SKM-1 (cell line): ENCODE measurements around the gene SERPINA3.
"Not testable (repeated sequence)": the region's sequence is repeated elsewhere in the genome, so short reads cannot be mapped to it uniquely, and the experiment has no call there.

Source experiments
- DNase-seq: peaks from one replicate; lab custom pipeline; 2025; ENCODE audit not compliant: unreplicated experiment; lab: John Stamatoyannopoulos, UW

Gene SERPINA3

DNA sequence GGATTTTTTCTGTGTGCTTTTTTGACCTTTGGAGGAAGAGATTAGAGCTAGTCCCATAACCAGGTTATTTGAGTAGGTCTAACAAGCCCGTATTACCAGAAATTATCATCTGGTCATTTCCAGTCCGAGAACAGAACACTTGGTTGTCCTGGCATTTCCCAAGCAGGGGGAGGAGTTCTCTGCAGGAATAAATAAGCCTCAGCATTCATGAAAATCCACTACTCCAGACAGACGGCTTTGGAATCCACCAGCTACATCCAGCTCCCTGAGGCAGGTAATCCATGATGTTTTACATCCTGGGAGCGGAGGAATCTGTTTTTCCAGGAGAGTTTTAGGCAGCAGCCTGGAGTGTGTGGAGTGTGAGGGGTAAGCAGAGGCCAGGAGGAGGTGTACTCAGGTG is at the start of gene SERPINA3:
TSS of gene SERPINA3 (plus strand) at position 218 of the 400 bp plus-strand sequence. CDS start 2,051 bp downstream, outside the sequence.
- DNase-seq: no peak

- no peak for DNase-seq
Measured at GRCh38 chr14:94562941-94563883, 49.0 kb upstream of the SERPINA3 start.

DNA sequence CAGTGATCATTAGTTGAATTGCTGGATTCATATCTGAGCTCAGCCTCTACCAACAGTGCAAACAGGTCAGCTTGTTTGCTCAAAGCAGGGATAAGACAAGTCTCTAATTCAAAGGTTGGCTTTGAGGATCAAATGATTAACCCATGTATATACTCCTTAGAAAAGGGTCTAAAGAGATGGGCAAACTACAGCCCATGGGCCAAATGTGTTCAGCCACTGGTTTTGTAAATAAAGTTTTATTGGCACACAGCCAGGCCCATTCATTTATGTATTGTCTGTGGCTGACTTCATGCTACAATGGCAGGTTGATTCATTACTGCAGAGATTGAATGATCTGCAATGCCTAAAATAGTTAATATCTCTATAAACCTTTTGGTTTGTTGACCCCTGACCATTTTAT is 47.8 kb upstream of the SERPINA3 start:
- no peak for DNase-seq

DNA sequence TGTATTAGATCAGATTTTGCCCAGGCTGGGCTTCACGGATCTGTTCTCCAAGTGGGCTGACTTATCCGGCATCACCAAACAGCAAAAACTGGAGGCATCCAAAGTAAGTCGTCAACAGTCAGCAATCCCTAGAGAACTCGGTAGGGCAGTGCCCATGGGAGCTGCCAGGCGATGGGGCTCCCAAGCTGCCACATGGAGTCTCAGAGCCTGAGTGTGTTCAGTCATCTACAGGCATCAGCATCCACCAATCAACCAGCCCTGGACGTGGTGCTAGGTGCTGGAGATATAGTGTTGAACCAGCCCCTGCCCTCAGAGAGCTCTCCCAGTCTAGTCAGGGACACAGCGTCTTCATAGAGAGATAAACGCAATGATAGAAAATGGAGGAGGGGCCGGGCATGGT is 44.0 kb upstream of the SERPINA3 start:
- DNase-seq: no peak

DNA sequence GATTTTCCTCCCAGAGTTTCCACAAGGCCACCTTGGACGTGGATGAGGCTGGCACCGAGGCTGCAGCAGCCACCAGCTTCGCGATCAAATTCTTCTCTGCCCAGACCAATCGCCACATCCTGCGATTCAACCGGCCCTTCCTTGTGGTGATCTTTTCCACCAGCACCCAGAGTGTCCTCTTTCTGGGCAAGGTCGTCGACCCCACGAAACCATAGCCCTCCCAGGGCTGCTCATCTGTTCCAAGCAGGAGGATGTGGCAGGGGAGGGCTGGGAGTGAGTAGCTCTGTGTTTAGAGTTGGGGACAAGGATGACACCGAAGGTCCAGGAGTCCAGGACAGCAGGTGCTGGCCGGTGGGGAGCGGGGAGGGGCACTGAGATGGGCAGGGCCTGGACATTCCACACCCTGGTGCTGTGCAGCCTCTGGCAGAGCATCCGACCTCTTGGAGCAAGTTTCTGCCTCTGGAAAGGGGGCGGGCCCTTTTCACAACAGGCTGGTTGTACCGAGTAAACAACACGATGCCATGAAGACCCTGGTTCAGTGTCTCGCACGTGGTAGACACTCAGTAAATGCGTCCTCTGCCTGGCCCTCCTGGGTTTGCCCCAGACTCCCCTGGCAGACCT is 42.7 kb upstream of the SERPINA3 start:
- no peak for DNase-seq

GRCh38 chr14:94570002-94570400 is 42.2 kb upstream of the SERPINA3 start:
- no peak for DNase-seq

DNA sequence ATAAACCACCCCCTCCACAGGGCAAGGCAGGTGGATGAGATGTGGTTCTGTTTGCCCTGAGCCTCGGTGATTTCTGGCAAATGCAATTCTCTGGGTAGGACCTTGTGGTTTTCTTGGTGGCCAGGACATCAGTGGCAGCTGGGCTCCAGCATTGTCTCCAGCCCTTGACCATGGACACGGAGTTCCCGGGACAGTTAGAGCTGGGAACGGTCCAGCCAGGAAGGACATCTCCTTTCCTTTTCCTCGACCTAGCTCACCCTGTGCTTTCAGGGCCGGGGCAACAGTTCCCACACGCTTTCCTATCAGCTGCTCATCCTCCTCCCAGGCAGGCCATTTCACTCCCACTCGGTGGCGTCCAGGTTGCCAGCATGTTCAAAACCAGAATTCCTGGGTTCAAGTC is 41.8 kb upstream of the SERPINA3 start:
- no peak for DNase-seq

GRCh38 chr14:94571395-94571794 is 40.8 kb upstream of the SERPINA3 start:
- no peak for DNase-seq

DNA sequence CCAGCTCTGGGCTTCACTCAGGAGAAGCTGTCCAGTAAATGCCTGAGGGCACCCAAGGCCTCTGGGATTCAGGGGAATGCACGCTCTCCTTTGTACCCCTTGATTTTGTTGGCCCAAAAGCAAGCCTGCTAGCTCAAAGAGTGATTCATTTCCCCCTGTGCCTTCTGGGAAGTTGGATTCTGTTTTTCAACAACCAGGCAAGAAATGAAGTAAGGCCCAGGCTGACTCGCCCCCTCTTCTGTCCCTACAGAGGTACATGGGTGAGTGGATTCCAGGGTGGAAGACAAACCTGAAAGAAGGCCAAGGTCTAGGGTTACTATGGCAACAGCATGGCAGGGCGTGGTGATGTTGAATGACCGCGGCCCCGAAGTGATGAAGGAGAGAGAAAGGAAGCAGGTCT is 40.2 kb upstream of the SERPINA3 start:
- DNase-seq: no peak

DNA sequence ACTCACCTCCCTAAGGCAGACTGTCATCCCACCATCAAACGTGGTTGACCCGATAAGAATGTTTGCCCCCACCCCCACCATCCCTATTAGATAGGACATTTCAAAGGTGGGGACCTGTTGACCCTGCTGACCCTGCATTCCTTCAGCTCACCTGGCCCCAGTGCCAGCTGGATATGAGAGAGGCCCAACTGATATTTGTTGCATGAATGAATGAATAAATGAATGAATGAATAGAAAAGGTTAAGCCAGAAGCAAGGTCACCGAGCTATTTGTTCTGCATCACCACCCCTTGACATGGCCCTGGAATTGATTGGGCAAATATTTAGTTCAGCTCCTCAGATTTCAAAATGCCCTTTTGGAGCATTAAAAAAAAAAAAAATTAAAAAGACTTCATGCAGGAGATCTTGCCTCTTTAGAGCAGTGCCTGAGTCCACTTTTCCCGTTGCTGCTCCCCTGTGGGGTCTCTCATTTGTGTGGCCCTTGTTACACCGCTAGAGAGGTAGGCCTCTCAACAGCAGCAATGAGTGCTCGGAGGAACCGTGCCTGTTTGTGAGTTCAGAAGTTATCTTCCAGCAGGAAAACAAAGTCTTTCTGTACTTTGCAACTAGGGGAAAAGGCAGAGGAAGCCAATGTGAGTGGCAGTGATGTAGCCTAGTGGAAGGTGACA is 39.4 kb upstream of the SERPINA3 start:
- no peak for DNase-seq

- no peak for DNase-seq
Measured at GRCh38 chr14:94573475-94574277, 38.5 kb upstream of the SERPINA3 start.

GRCh38 chr14:94574336-94574735 is 37.9 kb upstream of the SERPINA3 start:
- no peak for DNase-seq

DNA sequence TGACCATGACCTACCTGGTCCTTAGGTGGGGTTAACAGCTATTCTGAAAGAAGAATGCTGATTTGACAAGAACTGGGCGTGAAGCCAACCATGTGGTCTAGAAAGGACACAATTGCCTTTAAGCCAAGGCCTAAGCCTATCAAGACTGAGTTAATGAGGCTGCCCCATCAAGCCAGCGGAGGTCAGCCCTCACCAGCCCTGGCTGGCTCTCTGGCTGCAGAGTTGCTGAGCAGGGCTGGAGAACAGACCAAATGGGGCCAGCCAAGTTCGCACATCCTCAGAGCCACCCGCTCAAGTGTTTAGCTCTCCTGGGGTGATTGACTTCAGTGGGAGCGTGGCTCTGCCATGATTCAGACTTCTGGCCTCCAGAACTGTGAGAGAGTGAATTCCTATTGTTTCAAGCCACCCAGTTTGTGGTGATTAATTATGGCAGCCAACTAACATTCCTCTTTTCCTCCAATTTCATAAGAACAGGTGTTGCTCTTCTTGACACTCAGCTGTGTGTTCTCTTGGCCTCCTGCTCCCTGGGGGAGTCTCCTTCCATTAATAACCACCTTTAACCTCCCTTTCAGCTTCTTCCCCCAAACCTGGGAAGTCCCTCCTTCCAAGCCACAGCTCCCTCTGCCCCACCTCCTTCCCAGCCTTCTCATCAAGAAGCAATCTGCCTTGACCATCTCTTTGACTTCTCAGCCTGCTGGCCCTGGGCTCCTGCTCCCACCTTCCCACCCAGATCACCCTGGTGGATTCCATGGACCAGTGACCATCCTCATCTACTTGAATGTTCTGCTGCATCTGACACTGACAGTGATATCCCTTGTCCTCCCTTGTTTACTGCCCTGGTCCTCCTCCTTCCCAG is 36.2 kb upstream of the SERPINA3 start:
- DNase-seq: no peak

- DNase-seq: not testable (repeated sequence)
Measured at GRCh38 chr14:94577472-94577871, 34.7 kb upstream of the SERPINA3 start.

DNA sequence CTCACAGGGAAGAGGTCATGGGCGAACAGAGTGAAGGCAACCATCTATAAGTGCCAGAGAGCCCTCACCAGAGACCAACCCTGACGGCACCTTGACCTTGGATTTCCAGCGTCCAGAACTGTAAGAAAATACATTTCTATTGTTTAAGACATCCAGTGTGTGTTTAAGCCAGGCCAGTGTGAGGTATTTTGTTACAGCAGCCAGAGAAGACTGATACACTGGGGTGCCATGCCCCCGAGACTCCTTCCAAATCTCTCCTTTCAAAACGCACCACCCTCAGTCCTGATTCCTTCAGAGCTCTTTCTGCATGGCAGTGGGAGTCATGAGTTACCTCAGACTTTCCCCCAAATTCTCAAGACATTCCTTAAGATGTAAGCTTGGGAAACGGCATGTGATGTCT is 33.5 kb upstream of the SERPINA3 start:
- DNase-seq: no peak

- DNase-seq: no peak
Measured at GRCh38 chr14:94581127-94581999, 30.8 kb upstream of the SERPINA3 start, which contains the start of gene SERPINA5. TSS of gene SERPINA5 (plus strand) at chr14:94581426. CDS start at chr14:94587363, 5,937 bp downstream.

DNA sequence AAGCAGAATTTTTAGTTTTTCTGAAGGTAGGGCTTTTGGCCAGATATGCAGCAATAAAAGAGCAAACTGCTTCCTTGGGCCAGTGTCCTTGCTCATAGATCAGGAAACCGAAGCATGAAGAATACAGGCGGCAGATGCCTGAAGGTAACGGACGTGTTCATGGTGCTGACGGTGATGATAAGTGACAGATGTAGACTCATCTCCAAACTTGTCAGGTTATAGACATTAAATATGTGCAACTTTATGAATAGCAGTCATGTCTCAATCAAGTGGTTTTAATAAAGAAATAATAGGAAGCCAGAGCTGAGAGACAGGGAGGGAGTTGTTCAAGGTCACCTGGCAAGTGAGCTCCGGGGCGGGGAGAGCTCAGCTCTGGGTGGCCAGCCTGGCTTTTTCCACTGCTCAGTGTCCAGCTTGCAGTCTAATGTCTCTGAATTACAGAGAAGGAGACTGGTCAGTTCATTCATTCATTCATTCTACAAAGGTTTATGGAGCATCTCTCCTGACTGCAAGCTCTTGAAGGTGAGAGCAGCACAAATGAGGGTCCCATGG is 29.9 kb upstream of the SERPINA3 start:
- DNase-seq: no peak

- no peak for DNase-seq
Measured at GRCh38 chr14:94582851-94583250, 29.3 kb upstream of the SERPINA3 start.

GRCh38 chr14:94583557-94583956 is 28.6 kb upstream of the SERPINA3 start:
- DNase-seq: no peak
